Breast epithelium (tissue), 4 donors: ENCODE data around the gene ASAP2. TPM values are rescaled to one million over a fixed set of nuclear protein-coding genes. Genes with fewer than 3 reads are reported as not detected.

Experiments used
- DNase-seq, 2 donors: peaks; one replicate each; pipeline ENCODE4 v3.0.0-alpha.2; 2019; ENCODE audit warnings: low spot score in 2 of 2
- H3K27ac ChIP-seq, 2 donors: fragments of 200-600 bp; sonication (generic) in 1 of 2; one replicate each; pipeline ENCODE4 v1.5.1; 2016 to 2019; ENCODE audit warnings: mild to moderate bottlenecking in 1 of 2
- H3K27me3 ChIP-seq, 2 donors: fragments of 200-600 bp; sonication (generic) in 1 of 2; one replicate each; pipeline versions ENCODE4 v1.5.1 to v1.6.0; 2017 to 2019; ENCODE audit warnings: control low read depth in 1 of 2, mild to moderate bottlenecking in 1 of 2
- H3K36me3 ChIP-seq: fragments of 200-600 bp; one replicate; pipeline ENCODE4 v1.5.1; 2019
- H3K4me1 ChIP-seq, 2 donors: fragments of 200-600 bp; sonication (generic); one replicate each; pipeline ENCODE4 v1.5.1; 2016 to 2019; ENCODE audit warnings: control low read depth in 1 of 2
- H3K4me3 ChIP-seq, 3 donors: fragments of 200-600 bp; sonication (generic); 1 replicate in 2 of 3; 2 replicates in 1 of 3; pipeline ENCODE4 v1.5.1; 2016 to 2019; ENCODE audit warnings: mild to moderate bottlenecking in 3 of 3, moderate library complexity in 2 of 3
- H3K9me3 ChIP-seq, 2 donors: fragments of 200-600 bp; sonication (generic) in 1 of 2; one replicate each; pipeline ENCODE4 v1.5.1; 2016 to 2019; ENCODE audit warnings: control low read depth in 1 of 2
- POLR2A ChIP-seq: fragments of 450-650 bp; IDR thresholded peaks from one replicate; pipeline ENCODE4 v1.6.1; 2016; ENCODE audit warnings: antibody characterized with exemption, mild to moderate bottlenecking, moderate library complexity
- POLR2AphosphoS5 ChIP-seq, 3 donors: sonication (generic); formaldehyde crosslinking; IDR thresholded peaks; one replicate each; pipeline ENCODE4 v1.6.1; 2017; ENCODE audit warnings: antibody characterized with exemption in 3 of 3
- intact Hi-C: fragments of 100-400 bp; cut with DNase I; formaldehyde crosslinking; loops from one replicate; pipeline ENCODE4 v1.15.1; 2023; ENCODE audit warnings: low total_unique reads
- total RNA-seq, 3 donors: library from RNA; depleted of rRNA; stranded (reverse); fragments of >200 nt; gene quantifications; one replicate each; pipeline ENCODE4 v1.1.0, GENCODE V29; 2016
- TF ChIP-seq, protein P1 (sequence below), 3 donors: fragments of 450-650 bp; IDR thresholded peaks; one replicate each; pipeline ENCODE4 v1.5.1; 2016 to 2017; ENCODE audit warnings: antibody characterized with exemption in 3 of 3, mild to moderate bottlenecking in 3 of 3, moderate library complexity in 3 of 3

Gene ASAP2
- total RNA-seq, 3 donors from 2014 or later = 14.5 to 24.2 (median 21.0) TPM

DNA sequence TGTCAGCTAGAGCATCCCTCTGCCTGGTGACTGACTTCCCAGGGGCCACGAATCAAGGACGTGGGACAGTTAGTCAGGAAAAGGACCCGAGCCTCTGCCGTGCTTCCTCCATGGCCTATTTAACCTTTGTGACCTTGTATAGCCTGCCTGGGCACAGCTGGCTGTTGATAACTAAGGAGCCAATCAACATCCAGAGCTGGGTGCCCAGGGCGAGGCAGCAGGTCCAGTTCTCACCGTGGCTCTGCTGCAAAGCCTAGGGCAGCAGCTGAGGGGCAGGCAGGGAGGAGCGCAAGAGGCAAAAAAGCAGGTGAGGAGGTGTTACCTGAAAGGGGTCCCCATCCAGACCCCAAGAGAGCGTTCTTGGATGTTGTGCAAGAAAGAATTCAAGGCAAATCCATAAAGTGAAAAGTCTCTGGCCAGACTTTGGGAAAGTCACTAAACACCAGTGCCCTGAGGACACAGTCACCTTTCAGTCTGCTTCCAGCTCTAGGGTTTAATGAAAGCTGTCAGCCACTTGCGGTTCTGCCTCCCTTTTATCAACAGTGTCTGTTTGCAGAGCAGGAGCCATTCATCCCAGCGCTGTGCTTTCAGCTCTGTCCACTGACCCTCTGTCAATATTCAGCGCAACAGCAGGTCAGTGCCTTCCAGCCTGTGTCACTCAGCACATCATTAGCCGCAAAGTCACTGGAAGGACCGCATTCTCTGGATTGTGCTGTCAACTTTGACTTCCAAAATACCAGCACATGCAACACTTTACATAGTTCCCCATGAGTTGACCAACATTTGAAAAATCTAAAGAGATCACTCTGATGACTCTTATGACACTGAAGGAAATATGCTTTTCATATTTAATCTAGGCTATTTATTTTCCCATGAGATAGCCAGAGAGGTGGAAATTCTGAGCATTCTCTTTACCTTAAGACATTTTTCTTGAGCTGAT, 38.6 kb upstream of the ASAP2 start:
- no peak overlapping the region for H3K27ac ChIP-seq
- no peaks in the 10 kb centered on the region for H3K27me3 ChIP-seq
- TF ChIP-seq POLR2AphosphoS5 (IDR thresholded peaks at IDR 0.05) = no peak
- TF ChIP-seq, protein P1, sequence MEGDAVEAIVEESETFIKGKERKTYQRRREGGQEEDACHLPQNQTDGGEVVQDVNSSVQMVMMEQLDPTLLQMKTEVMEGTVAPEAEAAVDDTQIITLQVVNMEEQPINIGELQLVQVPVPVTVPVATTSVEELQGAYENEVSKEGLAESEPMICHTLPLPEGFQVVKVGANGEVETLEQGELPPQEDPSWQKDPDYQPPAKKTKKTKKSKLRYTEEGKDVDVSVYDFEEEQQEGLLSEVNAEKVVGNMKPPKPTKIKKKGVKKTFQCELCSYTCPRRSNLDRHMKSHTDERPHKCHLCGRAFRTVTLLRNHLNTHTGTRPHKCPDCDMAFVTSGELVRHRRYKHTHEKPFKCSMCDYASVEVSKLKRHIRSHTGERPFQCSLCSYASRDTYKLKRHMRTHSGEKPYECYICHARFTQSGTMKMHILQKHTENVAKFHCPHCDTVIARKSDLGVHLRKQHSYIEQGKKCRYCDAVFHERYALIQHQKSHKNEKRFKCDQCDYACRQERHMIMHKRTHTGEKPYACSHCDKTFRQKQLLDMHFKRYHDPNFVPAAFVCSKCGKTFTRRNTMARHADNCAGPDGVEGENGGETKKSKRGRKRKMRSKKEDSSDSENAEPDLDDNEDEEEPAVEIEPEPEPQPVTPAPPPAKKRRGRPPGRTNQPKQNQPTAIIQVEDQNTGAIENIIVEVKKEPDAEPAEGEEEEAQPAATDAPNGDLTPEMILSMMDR (IDR thresholded peaks at IDR 0.05) = no peak
- intact Hi-C loops = no loop called here
- no peaks in the 10 kb centered on the region for H3K4me1 ChIP-seq
- H3K4me3 ChIP-seq = no peak overlapping the region
- no peaks in the 10 kb centered on the region for H3K36me3 ChIP-seq
- DNase-seq = no peak
- H3K9me3 ChIP-seq = no peaks in the 10 kb centered on the region

DNA sequence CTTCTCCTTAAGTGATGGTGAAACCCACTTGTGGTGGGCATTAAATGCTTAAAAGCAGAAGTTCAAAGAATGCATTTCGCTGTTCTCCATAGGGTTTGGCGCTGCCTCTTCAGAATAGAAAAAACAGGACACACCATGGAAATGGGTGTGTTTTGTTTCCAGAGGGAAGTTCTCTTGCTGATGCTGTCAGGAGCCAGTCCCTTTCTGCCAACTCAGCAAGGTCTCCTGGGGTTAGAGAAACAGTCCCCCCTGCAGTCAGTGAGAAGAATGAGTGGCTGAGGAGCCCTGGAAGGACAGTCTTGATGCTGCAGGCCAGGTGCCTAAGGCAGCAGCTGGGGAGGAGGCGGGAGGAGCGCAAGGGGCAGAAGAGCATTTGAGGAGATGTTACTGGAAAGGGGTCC, 37.8 kb upstream of the ASAP2 start:
- Histone ChIP-seq H3K27me3 (no peaks in the 10 kb centered on the region), H3K27ac (no peak overlapping the region), H3K4me1 (no peaks in the 10 kb centered on the region), H3K4me3 (no peak overlapping the region), H3K9me3 (no peaks in the 10 kb centered on the region), H3K36me3 (no peaks in the 10 kb centered on the region)
- DNase-seq = no peak
- intact Hi-C loops = no loop called here
- TF ChIP-seq POLR2AphosphoS5 (IDR thresholded peaks at IDR 0.05) (no peak), POLR2A (no peak)
- TF ChIP-seq, protein P1 (IDR thresholded peaks at IDR 0.05) = no peak

DNA sequence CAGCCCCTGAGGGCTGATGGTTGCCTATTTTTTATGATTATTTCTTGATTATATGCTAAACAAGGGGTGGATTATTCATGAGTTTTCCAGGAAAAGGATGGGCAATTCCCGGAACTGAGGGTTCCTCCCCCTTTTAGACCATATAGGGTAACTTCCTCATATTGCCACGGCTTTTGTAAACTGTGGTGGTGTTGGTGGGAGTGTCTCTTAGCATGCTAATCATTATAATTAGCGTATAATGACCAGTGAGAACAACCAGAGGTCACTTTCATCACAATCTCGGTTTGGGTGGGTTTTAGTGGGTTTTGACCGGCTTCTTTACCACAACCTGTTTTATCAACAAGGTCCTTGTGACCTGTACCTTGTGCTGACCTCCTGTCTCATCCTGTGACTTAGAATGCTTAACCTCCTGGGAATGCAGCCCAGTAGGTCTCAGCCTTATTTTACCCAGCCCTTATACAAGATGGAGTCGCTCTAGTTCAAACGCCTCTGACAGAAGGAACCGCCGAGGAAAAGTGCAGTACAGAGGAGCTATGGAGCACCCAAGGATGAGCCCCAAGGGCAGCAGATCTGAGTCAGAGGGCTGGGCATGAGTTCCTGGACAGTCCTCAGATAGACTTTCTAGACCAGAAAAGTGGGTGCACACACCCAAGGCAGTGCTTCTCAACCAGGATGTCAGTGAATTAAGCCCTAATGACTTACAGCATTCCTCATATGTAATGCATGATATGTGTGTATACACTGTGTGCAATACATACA, 37.1 kb upstream of the ASAP2 start:
- Histone ChIP-seq H3K9me3 (no peaks in the 10 kb centered on the region), H3K36me3 (no peaks in the 10 kb centered on the region), H3K4me3 (no peak overlapping the region), H3K4me1 (no peaks in the 10 kb centered on the region), H3K27me3 (no peaks in the 10 kb centered on the region), H3K27ac (no peak overlapping the region)
- TF ChIP-seq POLR2AphosphoS5 (IDR thresholded peaks at IDR 0.05) (no peak), POLR2A (no peak)
- TF ChIP-seq, protein P1 (IDR thresholded peaks at IDR 0.05) = no peak
- no peak for DNase-seq
- intact Hi-C loops = loop anchor here (5.0 kb wide), 1 partner anchor 1193 kb away; no protein-coding TSS in a partner anchor

DNA sequence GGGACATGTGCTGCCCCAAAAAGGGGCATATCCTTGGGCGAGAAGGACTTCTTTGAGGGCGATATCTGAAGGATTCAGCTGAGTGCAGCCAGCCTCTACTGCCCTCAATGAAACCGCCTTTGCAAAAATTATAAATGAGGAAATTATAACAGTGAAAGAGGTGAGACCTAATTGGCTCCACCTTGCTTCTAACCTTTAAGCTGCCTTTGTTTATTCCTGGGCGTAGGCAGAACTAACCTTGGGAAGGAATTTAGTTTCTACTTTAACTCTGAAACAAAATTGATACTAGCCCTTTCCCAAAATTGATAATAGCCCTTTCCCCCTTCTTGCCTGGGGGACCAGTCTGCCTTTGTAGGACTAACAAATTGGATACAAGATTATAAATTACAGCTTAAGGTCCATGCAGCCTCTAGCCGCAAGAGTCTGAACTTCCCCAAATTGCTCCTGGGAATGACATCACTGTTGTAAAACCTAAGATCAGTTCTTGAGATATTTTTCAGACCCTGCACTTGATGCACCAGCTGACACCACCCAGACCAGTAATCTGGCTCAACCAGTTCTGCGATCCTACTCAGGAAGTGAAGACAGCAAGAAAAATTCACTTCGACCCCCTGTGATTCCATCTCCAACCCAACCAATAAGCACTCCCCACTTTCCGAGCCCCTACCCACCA, 36.0 kb upstream of the ASAP2 start:
- Histone ChIP-seq H3K4me1 (no peaks in the 10 kb centered on the region), H3K36me3 (no peaks in the 10 kb centered on the region), H3K27me3 (no peaks in the 10 kb centered on the region), H3K4me3 (no peak overlapping the region), H3K9me3 (no peaks in the 10 kb centered on the region), H3K27ac (no peak overlapping the region)
- DNase-seq = no peak
- TF ChIP-seq POLR2AphosphoS5 (IDR thresholded peaks at IDR 0.05) (no peak), POLR2A (no peak)
- TF ChIP-seq, protein P1 (IDR thresholded peaks at IDR 0.05) = no peak
- intact Hi-C loops = loop anchor here (5.0 kb wide), 1 partner anchor 1192 kb away; no protein-coding TSS in a partner anchor
